ENCODE measurements around the gene UNK. TPM values are rescaled to one million over a fixed set of nuclear protein-coding genes. Genes with fewer than 3 reads are reported as not detected.

The UNK gene
- total and polyA plus RNA-seq, 2 of the 13 experiments (the other 11 are each of a cell fraction or from before 2014, with no cell fraction given) = 31.6 to 33.0 TPM

DNA sequence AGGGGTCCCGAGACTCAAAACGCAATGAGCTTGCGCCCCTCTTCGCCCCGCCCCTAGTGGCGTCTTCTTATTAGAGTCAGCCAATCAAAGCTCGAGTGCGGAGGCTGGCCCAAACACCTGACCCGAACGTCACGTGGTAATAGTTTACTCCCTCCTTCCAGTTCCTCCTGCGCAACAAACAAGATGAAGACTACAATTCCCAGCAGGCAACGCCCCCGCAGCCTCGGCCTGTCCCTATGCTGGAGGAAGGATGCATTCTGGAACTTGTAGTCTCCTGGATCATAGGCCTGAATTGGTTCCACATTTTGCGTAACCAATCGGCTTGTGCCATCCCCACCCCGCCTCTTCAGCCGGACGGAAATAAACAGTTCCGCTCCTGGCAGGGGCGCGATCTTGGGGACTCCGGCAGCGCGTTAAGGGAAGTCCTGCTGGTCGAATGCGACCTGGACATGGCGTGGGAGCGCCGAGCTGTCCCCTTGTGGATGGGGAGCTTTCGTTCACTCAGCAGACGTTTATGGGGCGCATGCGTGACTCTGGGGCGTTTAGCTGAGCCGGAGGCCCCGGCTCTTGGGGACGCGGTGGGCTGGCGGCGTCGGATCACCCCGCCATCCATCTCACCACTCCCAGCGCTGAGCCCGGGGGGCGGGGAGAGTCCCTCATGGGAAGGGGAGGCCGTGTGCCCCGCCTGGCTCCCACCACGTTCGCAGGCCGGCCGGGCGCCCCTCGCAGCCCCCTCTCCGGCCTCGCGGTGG is 70.9 kb downstream of the UNK start, which contains the start of gene WBP2 (continued):
- TF ChIP-seq TCF12 (IDR thresholded peaks at IDR 0.05) (no peak), TCF12 (CRISPR knock-in tag; IDR thresholded peaks at IDR 0.05) (peak; percentile 78; the same call in 1 of the 2 replicates), ATF1 (CRISPR knock-in tag; IDR thresholded peaks at IDR 0.05) (peak; percentile 89), RCOR2 (CRISPR knock-in tag; IDR thresholded peaks at IDR 0.05) (no peak), KDM2A (CRISPR knock-in tag; IDR thresholded peaks at IDR 0.05; ENCODE audit: borderline replicate concordance, low read depth) (peak; percentile 95), ZNF317 (CRISPR knock-in tag; IDR thresholded peaks at IDR 0.05) (peak; percentile 80; the same call in 1 of the 2 replicates), SOX5 (CRISPR knock-in tag; IDR thresholded peaks at IDR 0.05; ENCODE audit: borderline replicate concordance) (peak; percentile 46; the same call in 1 of the 2 replicates), ZNF329 (CRISPR knock-in tag; IDR thresholded peaks at IDR 0.05; ENCODE audit: low read depth) (no peak; the same call in 1 of the 2 replicates), ZBTB8A (CRISPR knock-in tag; IDR thresholded peaks at IDR 0.05; ENCODE audit: borderline replicate concordance, low read depth) (no peak), IKZF4 (CRISPR knock-in tag; IDR thresholded peaks at IDR 0.05; ENCODE audit: borderline replicate concordance, low read depth, not compliant biosample characterization) (peak; percentile 87), ZNF776 (CRISPR knock-in tag; IDR thresholded peaks at IDR 0.05) (peak; percentile 90), MEIS2 (CRISPR knock-in tag; IDR thresholded peaks at IDR 0.05) (peak; percentile 47; the same call in 1 of the 2 replicates), SMC3 (IDR thresholded peaks at IDR 0.05; ENCODE audit: low read length) (peak; percentile 19; the same call in 1 of the 2 replicates), NR2F2 (IDR thresholded peaks at IDR 0.05; ENCODE audit: borderline replicate concordance, low read depth) (no peak), MYC (CRISPR knock-in tag; IDR thresholded peaks at IDR 0.05; ENCODE audit: borderline replicate concordance) (no peak; the same call in none of the 2 replicates), SMYD3 (CRISPR knock-in tag; IDR thresholded peaks at IDR 0.05) (no peak)
- TF ChIP-seq, protein P1, sequence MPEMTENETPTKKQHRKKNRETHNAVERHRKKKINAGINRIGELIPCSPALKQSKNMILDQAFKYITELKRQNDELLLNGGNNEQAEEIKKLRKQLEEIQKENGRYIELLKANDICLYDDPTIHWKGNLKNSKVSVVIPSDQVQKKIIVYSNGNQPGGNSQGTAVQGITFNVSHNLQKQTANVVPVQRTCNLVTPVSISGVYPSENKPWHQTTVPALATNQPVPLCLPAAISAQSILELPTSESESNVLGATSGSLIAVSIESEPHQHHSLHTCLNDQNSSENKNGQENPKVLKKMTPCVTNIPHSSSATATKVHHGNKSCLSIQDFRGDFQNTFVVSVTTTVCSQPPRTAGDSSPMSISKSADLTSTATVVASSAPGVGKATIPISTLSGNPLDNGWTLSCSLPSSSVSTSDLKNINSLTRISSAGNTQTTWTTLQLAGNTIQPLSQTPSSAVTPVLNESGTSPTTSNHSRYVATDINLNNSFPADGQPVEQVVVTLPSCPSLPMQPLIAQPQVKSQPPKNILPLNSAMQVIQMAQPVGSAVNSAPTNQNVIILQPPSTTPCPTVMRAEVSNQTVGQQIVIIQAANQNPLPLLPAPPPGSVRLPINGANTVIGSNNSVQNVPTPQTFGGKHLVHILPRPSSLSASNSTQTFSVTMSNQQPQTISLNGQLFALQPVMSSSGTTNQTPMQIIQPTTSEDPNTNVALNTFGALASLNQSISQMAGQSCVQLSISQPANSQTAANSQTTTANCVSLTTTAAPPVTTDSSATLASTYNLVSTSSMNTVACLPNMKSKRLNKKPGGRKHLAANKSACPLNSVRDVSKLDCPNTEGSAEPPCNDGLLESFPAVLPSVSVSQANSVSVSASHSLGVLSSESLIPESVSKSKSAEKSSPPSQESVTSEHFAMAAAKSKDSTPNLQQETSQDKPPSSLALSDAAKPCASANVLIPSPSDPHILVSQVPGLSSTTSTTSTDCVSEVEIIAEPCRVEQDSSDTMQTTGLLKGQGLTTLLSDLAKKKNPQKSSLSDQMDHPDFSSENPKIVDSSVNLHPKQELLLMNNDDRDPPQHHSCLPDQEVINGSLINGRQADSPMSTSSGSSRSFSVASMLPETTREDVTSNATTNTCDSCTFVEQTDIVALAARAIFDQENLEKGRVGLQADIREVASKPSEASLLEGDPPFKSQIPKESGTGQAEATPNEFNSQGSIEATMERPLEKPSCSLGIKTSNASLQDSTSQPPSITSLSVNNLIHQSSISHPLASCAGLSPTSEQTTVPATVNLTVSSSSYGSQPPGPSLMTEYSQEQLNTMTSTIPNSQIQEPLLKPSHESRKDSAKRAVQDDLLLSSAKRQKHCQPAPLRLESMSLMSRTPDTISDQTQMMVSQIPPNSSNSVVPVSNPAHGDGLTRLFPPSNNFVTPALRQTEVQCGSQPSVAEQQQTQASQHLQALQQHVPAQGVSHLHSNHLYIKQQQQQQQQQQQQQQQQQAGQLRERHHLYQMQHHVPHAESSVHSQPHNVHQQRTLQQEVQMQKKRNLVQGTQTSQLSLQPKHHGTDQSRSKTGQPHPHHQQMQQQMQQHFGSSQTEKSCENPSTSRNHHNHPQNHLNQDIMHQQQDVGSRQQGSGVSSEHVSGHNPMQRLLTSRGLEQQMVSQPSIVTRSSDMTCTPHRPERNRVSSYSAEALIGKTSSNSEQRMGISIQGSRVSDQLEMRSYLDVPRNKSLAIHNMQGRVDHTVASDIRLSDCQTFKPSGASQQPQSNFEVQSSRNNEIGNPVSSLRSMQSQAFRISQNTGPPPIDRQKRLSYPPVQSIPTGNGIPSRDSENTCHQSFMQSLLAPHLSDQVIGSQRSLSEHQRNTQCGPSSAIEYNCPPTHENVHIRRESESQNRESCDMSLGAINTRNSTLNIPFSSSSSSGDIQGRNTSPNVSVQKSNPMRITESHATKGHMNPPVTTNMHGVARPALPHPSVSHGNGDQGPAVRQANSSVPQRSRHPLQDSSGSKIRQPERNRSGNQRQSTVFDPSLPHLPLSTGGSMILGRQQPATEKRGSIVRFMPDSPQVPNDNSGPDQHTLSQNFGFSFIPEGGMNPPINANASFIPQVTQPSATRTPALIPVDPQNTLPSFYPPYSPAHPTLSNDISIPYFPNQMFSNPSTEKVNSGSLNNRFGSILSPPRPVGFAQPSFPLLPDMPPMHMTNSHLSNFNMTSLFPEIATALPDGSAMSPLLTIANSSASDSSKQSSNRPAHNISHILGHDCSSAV (CRISPR knock-in tag; IDR thresholded peaks at IDR 0.05; ENCODE audit: borderline replicate concordance) = 0 out of 2 replicates have a peak, but pooled peaks have one; percentile 38
- TF ChIP-seq, protein P2, sequence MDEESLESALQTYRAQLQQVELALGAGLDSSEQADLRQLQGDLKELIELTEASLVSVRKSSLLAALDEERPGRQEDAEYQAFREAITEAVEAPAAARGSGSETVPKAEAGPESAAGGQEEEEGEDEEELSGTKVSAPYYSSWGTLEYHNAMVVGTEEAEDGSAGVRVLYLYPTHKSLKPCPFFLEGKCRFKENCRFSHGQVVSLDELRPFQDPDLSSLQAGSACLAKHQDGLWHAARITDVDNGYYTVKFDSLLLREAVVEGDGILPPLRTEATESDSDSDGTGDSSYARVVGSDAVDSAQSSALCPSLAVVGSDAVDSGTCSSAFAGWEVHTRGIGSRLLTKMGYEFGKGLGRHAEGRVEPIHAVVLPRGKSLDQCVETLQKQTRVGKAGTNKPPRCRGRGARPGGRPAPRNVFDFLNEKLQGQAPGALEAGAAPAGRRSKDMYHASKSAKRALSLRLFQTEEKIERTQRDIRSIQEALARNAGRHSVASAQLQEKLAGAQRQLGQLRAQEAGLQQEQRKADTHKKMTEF (CRISPR knock-in tag; IDR thresholded peaks at IDR 0.05) = peak; percentile 91
- TF ChIP-seq, protein P3, sequence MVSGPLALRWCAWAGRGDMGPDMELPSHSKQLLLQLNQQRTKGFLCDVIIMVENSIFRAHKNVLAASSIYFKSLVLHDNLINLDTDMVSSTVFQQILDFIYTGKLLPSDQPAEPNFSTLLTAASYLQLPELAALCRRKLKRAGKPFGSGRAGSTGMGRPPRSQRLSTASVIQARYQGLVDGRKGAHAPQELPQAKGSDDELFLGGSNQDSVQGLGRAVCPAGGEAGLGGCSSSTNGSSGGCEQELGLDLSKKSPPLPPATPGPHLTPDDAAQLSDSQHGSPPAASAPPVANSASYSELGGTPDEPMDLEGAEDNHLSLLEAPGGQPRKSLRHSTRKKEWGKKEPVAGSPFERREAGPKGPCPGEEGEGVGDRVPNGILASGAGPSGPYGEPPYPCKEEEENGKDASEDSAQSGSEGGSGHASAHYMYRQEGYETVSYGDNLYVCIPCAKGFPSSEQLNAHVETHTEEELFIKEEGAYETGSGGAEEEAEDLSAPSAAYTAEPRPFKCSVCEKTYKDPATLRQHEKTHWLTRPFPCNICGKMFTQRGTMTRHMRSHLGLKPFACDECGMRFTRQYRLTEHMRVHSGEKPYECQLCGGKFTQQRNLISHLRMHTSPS (CRISPR knock-in tag; IDR thresholded peaks at IDR 0.05; ENCODE audit: low read depth) = no peak

All from HepG2 (cell line).